Germinal center (tissue), 1 donor: ENCODE measurements around the gene KIF6.
A peak's percentile ranks its signal among the peaks of the same experiment; 100 is the strongest.

Experiments
- DNase-seq: peaks from one replicate; pipeline ENCODE4 v3.0.0; 2012; ENCODE audit warnings: mixed read lengths, low spot score

The KIF6 gene

DNA sequence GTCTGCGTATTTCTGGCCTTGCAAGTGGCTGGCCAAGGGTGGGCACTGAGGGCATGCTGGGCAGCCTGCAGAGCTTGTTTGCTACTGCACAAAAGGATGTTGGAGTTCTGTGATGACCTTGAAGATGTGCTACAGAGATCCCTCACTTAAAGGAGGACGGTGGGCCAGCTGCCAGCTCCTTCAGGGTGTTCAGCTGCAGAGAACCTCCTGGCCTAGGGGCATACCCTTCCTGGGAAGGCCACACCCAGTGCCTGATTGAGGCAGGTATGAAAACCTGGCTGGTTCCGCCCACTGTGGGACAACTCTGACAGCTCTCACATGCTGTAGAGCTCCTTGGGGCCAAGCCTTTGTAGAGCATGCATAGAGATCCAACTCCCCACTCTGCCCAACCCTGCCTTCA lies 408.0 kb downstream of the KIF6 start:
- no peak for DNase-seq

DNA sequence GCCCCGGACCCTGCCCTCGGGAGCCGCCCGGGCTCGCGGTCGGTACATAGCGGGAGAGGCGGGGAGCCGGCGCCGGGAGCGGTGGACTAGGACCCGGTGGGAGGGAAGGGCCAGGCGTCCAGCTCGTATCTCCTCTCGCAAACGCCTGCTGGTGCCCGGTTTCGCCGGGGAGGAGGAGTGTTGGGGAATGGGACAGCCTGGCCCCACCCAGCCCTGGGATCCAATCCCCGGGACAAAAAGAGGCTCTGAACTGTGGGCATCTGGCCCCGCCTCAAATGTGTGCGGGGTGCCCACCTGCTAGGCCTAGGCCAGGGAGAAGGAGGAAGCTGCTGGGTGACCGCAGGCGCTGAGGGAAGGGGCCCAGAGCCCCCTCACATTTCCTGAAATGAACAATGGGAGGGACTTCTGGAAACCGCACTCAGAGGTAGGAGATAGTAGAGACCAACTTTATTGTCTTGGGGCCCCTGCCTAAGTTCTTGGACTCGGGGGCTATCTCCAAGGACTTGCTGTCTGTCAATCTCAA lies 410.9 kb downstream of the KIF6 start, which contains the start of gene KCNK17:
Gene KCNK17, minus strand, starts transcription at position 147 of the 523 bp plus-strand sequence. Its CDS starts 99 bp downstream, at position 48.
- no peak for DNase-seq

DNA sequence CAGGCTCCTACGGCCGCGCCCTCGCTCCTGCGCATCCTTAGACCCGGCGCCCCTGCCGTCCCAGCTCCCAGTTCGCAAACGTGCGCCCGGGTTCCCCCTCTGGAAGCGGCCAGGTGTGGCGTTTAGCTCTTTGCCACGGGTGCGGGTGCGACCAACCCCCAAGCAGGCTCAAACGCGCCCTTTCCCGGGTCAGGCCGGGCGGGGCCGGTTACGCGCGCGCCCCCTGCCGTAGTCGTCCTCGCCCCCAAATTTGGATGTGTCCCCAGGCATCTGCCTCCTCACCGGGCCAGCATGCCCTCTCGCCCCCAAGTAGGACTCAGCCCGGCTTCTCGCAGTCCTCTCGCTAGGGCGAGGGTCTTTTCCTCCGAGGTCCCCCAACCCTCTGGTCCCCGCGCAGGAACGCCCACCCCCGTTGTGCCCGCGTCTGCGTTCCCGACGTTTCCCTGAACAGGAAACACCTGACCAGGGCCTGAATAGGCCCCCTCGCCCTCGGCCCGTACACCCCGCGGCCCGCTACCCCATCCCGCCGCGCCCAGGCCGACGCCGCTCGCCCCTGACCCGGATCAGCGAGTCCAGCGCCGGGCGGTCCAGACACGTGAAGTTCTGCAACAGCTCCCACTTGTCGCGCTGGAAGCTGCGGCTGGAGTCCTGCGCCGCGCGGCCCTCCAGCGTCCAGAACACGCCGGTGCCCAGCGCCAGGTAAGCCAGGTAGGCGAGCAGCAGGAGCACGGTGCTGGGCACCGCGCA lies 411.5 kb downstream of the KIF6 start:
- DNase-seq: no peak

DNA sequence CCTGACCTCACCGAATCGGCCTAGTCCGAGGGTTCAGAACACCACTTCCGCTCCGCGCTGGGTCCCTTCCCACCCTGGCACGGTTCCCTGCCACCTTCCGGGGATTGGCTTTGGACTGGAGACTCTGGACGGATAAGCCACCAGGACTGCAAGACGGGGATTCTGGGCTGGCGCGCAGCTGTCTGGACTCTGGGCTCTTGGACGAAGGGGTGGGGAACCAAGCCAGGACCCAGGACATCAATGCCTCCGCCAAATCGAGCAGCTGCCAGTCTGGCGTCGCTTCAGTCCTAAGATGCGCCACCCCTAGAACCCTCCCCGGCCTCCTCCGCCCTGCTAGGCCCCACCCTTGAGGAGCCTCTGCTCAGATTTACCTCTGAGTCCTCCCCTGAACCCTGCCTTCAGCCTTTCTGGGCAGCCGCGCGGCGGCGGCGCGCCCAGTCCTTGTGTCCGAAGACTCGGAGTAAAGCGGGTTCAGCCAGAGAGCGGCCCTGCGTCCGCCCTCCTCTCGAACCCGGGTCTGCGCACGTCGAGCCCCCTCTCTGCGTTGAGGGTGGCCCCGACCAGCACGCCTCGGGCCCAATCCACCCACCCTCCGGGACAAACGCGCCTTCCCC lies 412.2 kb downstream of the KIF6 start:
- DNase-seq: no peak

DNA sequence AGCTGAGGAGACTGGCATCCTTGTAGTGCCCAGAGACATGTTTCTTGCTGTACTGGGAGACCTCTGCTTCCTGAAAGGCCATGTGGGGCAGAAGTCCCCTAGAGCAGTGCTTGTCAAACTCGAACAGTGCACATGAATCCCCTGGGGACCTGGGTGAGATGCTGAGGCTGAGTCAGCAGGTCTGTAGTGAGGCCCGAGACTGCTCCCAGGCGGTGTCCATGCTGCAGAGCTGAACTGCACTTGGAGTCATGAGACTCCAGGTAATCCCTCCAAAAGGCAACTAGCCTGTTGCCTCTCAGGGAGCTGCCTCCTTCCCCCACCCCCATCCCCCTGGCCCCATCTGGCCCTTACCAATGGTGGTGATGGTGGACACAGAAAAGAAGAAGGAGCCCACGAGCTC lies 414.7 kb downstream of the KIF6 start:
- no peak for DNase-seq

DNA sequence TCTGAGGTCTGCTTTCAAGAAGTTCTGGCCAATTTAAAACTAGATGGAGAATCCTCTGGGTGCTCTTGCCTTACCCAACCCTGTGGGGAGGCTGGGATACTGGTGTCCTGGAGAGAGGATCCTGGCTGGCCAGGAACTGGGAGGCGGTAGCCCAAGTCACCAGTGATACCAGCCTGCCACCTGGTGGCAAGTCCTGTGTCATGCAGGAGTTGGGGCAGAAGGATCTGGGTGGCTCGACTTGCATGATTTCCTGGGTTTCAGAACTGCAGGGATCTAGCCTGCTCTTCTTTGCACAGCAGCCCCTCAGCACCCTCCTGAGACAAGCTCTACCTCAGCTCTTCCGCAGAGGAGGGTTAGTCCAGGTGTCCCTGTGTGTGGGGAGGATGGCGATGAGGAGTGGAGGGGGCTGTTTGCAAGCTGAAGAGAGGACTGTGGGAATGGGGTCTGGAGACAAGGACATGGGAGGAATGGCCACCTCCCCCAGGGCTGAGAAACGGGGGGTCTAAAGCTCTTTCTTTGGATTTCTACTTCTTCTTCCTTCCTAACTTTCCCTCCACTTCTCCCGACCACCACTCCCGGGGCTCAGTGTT lies 415.2 kb downstream of the KIF6 start:
- peak; percentile 68 for DNase-seq

DNA sequence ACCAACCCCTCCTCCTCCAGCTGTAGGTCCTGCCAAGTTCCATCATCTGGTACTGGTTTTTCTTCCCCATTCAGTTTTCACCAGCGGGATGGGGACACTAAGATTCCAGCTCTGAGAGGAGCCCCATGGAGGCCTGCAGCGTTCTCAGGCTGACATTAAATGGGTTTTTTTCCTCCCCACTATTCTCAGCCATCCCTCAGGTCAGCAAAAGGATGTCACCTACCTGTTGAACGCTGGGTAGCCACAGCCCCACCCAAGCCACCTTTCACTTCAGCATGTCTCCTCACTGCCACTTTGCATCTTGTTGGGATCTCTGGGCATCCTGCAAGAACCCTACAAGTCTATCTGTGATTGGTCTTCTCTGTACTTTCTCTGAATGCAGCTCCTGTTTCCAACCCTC lies 417.7 kb downstream of the KIF6 start:
- DNase-seq: no peak

DNA sequence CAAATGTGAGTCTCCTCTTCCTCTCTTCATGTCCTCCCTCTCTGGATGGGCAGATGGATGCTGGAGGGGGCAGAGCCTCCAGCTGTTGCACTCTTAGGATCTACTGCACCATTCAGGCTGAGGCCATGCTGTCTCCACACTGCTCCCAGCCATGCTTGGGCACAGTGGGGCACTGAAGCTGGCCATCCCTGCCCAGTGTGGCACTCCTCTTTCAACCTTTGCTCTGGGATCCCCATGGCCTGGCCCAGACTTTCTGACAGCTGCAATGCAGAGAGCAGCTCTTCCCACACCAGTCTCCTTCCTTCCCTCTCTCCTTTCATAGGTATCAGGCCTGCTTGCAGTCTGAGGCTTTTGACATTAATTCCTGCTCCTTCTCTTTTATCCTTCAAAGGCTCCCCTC lies 420.3 kb downstream of the KIF6 start:
- no peak for DNase-seq

DNA sequence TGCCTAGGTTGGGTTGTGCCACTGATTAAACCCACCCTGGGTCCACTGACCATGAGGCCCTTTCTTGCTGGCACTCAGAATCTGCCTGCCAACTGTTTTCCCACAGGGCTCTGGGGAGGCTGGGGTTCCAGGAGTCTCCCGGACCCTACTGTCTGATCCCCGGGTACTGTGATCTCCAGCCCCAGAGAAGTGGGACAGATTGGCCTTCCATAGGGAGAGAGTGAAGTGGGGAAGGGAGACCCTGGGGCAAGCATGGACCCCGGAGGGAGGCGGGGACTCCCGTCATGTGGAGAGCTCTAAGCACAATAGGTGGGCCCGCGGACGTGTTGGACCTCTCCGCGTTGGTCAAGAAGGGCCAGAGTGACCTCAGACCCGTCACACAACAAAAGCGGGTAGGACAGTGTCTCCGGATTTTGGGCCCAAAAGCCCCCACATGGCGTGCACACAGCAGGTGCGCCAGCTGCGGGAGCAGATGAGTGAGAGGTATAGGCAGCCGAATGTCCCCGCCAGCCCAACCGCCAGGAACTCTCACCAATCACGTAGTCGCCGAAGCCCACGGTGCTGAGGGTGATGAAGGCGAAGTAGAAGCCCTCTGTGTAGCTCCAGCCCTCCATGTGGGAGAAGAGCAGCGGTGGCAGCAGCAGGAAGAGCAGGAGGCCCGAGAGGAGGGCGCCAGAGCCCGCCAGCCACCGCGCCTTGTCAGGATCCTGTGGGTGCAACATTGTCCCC lies 421.6 kb downstream of the KIF6 start:
- no peak for DNase-seq

DNA sequence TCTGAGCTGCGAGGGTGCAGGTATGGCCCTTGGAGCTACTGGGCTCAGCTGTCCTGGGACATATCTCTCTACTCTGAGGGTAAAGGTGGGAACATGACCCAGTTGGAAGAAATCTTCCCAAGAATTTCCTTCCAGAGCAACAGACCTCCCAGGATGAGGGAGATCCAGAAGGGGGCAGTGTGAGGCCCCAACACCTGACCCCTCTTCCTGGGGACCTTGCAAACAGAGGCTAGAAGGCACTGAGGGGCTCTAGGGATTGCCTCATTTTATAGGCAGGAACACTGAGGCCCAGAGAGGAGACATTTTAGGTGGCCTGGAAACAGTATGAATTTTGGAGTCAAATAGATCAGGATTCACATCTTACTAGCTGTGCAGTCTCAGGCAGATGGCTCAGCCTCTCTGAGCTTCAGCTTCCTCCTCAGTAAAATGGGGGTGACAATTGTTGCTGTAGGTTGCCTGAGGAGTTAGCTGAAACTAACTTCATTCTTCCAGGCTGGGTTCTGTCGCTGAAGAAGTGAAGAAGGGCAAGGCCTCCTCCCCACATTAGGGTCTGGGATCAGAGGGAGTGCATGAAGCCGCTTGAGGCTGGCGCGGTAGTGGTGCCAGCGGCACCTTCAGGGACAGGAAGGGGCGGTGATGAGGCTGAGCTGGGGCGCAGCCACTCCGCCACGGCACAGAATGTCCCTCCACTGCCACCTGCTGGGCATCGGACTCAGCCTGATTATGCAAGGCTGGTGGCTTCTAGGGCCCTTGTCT lies 422.4 kb downstream of the KIF6 start:
- peak; percentile 89 for DNase-seq

DNA sequence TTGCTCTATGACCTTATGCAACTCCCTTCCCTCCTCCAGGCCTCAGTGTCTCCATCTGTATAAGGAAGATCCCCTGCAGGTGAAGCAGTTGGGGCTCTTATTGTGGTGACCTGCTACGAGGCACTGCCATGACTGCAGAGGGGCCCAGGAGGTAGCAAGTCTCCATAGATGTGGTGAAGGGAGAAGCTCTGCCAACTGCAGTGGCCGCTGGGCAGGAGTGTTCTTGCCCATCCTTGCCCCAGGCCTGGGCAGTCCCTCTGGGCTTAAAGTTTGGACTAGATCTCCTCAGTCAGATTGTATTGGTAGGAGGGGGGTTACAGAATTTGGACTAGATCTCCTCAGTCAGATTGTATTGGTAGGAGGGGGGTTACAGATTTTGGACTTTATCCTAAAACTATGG lies 423.2 kb downstream of the KIF6 start:
- no peak for DNase-seq

DNA sequence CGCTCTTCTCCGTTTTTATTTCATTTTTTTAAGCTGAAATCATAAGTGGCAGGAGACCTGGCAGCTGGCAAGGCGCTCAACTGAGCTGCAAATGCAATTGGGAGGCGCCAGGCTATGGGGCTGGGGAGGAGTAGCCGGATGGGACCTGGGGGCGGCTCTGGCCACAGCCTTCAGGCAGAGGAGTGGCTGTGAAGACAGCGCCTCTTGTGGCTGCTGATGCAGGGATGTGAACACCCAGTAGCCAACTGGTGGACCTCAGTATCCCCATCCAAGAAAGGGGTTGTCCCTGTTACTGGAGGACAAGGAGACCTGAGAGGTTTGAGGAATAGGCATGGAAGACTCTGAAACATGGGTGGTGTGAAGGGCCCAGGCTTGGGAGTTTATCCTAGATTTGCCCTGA lies 423.6 kb downstream of the KIF6 start:
- no peak for DNase-seq

DNA sequence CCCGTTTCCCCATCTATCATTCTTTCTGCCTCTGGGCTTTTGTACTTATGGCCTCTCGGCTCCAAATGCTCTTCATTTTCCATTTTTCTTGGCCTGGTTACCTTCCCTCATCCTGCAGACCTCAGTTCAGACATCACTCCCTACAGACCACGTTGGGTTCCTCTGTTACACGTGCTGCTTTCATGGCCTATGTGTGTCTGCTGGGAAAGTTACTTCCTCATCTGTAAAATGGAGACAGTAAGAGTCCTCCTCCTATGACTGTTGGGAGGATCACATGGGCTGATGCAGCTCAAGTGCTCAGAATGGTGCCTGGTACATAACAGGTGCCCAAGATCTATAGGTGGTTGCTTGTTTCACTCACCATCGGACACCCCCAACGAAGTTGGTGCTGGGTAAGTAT lies 424.5 kb downstream of the KIF6 start:
- DNase-seq: no peak

DNA sequence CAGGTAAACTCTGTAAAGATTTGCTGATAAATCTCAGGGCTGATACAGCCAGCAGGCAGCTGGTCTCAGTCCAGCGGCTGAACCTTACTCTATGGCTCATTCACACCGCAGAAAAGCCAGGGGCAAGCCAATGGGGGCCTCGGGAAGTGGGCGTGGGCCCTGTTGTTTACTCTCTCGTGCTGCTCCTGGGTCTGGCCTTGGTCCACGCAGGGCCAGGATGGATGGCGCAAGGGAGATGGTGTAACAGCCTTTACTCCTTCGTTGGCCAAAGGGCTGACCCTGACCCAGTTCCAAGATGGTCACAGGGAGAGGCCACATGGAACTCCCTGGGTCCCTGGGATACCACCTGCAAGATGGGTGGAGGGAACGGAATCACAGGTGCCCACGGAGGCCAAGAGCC lies 427.1 kb downstream of the KIF6 start:
- no peak for DNase-seq

DNA sequence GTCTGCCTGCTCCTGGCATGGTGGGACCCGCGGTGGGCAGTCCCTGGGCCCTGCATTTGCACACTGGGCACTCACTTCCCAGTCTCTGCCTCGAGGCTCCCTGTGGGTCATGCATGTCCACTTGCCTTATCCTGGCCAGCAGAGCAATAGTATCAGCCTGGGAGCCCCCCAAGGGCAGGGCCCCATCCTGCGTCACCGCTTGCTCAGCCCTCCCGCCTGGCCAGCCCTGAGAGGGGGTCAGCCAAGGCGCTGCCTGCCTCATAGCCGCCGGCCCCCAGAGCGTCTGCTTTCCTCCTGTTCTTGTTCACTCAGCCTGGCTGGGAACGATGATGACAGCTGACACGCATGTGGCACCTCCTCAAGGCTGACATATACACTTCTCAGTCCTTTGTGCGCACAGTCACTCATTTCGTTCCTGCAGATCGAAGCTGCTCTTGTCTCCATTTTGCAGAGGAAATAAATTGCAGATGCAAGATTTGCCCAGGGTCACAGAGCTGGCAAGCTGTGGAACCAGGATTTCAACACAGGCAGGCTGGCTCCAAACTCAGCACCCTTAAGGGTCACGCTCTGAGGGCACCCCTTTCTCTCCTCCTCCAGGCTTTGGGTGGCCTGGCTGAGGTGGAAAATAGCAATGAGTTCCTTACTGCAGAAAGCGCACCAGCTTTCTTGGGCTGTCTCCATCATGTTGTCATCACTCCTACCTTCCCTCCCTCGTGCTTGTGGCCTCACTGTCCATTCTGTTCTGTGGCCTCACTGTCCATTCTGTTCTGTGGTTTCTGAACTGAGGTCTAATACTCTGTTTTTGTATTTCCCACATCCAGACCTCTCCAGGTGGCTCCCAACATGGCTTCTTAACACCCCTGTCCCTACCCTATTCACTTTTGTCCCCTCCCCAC lies 428.2 kb downstream of the KIF6 start:
- DNase-seq: no peak

DNA sequence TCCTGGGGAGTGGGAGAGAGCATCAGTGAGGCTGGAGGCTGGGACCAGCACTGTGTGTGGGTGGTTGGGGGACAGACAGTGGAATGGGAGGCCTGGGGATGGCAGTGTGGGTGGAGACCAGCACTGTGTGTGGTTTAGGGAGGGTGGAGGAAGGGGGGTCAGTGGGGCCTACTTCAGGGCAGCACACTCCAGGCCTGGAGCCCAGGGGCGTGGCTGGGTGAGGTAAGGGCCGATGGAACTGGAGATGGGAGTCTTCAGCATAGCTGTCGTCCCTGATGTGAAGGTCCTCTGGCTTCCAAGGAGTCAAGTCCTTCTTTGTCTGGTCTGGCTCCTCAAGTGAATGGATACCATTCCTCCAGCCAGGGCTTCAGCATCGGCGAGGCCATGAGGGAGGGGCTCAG lies 429.6 kb downstream of the KIF6 start:
- no peak for DNase-seq

DNA sequence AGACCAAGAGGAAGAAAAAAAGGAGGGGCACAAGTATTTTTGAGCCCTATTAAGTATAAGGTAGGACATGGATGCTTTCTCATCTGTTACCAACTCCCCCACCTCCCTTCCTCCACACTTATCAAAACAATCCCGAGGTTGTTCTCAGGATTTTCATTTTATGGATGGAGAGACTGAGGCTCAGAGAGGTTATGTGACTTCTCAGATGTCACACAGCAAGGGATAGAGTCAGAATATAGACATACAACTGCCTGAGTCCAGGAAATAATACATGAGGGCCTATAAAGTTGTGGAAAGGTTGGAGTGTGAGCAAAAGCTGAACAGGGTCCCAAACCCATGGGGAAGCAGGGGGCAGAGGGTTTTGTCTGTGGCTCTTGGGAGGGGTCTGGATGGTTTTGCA lies 430.3 kb downstream of the KIF6 start:
- no peak for DNase-seq

DNA sequence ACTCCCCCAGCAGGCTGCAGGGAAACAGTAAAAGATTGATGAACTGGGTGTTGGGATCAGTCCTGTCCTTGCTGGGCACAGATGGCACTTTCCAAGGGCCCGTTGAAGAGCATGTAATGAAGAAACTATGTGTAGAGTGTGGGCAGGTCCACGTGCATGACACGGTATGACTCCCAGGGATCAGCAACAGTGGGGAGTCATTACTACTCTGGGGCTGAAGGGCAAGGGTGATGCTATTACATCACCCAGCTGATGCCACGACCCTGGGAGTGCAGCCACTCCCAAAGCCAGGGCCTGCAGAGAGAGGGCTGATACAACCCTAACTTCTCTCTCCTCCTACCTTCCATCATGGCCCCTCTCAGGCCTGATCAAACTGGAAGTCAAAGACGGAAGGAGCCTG lies 431.1 kb downstream of the KIF6 start:
- no peak for DNase-seq

DNA sequence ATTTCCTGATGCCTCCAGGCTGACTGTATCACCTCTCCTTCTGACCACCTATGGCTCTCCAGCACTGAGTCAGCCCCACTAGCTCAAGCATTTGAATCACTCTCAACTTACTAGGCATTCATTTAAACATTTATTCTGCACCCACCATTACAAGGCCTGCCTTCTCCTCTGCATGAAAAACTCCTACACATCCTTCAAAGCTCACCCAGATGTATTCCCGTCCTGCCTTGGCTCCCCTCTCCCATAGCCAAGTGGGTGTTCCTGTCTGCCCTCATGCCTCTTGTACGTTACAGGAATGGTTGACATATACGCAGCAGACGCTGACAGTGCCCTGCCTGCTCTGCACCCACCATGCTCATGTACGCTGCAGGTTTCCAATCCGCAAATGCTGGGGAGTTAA lies 432.6 kb downstream of the KIF6 start:
- DNase-seq: no peak

DNA sequence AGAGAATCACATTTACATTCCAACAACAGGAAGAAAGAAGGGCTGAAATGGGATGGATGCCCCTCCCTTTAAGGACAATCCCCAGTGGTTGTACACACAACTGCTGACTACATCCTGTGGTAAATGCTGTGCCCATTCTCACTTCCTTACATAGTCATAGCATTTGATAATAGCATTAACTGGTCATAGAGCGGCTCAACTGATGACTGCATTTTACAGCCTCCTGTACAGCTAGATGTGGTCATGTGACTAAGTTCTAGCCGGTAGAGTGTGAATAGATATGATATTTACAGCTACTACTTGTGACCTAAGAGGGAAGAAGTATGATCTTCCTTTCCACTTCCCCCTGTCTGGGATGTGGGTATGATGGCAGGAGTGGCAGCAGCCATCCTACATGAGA lies 435.7 kb downstream of the KIF6 start:
- DNase-seq: no peak

DNA sequence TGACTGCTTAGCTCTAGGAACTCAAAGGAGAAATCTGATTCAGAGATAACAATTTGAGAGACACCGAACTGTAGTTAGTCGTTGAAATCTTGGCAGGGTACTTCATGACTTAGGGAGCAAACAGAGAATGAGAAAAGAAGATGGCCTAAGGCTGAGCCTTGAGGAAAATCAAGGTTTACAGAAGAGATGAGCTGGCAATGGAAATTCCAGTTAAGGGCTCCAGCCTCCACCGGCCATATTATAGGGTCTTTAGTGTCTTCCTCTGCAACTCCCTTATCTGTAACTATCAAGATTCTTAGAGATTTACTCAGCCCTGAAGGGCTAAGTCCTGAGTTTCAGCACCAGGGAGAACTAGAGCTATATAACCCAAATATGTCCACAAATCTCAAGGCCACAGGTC lies 437.6 kb downstream of the KIF6 start:
- no peak for DNase-seq
